NCI-H2196 (cell line): ENCODE results near the gene NUCB1.

Source experiments
- DNase-seq: peaks from one replicate; lab custom pipeline; 2025; ENCODE audit not compliant: unreplicated experiment; lab: John Stamatoyannopoulos, UW

NUCB1 gene

GRCh38 chr19:48961673-48962028, 61.5 kb downstream of the NUCB1 start:
- DNase-seq, result no peak

GRCh38 chr19:48962029-48962848, 62.1 kb downstream of the NUCB1 start:
- DNase-seq, result no peak

- DNase-seq, result no peak
Observed at GRCh38 chr19:48962849-48963165, 62.7 kb downstream of the NUCB1 start.

DNA sequence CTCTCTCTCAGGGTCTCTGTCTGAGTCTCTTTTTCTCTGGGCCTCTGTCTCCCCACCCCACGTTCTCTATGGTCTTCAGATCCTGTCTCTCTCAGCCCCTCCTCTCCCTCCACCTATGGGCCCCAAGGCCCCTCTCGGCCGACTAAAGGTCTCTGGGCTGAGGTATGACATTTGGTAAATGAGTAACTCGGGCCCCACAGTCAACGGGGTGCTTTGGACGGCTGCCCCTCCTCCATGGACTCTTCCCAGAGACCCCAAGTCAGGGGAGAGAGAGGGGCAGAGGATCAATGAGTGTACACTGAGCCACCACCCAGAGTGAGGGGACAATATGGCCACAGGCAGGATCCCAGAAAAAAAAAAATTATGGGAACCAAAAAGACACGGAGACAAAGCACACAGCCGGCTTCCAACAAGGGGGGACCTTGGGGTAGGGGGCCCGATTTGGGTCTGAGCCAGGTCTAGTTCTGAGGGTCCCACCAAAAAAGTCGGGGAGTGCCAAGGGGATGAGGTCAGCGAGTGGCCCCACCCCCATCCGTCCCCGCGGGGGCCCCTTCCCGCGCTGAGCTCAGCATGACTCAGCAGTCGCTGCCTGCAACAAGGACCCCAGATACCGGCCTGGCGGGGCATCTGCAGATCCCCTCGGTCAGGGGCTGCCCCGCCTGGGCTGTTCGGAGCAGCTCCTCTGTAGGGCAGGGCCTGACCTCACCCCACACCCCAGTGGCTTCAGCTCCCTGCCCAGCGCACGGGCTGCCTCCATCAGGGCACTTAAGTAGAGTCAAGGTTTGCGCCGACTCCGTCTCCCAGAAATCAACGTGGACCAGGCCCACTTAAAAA, 63.5 kb downstream of the NUCB1 start:
- no peak for DNase-seq

- DNase-seq, result no peak
Observed at GRCh38 chr19:48964205-48965039, 64.3 kb downstream of the NUCB1 start.

DNA sequence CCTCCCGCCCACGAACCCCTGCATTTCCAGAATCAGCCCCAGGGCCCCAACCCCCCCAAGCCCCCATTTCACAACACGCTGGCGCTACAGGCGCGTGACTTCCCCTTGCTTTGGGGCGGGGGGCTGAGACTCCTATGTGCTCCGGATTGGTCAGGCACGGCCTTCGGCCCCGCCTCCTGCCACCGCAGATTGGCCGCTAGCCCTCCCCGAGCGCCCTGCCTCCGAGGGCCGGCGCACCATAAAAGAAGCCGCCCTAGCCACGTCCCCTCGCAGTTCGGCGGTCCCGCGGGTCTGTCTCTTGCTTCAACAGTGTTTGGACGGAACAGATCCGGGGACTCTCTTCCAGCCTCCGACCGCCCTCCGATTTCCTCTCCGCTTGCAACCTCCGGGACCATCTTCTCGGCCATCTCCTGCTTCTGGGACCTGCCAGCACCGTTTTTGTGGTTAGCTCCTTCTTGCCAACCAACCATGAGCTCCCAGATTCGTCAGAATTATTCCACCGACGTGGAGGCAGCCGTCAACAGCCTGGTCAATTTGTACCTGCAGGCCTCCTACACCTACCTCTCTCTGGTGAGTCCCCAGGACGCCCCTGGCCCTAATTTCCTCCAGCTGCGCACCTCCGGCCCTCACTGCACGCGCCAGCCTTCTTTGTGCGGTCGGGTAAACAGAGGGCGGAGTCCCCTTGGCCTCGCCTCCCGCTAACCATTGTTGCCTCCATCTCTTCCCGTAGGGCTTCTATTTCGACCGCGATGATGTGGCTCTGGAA, 65.1 kb downstream of the NUCB1 start, which contains the start of gene FTL:
Gene FTL, plus strand, starts transcription at position 270 of the 766 bp plus-strand sequence. Its CDS starts 199 bp downstream, at position 469.
- DNase-seq, result peak; percentile 91

DNA sequence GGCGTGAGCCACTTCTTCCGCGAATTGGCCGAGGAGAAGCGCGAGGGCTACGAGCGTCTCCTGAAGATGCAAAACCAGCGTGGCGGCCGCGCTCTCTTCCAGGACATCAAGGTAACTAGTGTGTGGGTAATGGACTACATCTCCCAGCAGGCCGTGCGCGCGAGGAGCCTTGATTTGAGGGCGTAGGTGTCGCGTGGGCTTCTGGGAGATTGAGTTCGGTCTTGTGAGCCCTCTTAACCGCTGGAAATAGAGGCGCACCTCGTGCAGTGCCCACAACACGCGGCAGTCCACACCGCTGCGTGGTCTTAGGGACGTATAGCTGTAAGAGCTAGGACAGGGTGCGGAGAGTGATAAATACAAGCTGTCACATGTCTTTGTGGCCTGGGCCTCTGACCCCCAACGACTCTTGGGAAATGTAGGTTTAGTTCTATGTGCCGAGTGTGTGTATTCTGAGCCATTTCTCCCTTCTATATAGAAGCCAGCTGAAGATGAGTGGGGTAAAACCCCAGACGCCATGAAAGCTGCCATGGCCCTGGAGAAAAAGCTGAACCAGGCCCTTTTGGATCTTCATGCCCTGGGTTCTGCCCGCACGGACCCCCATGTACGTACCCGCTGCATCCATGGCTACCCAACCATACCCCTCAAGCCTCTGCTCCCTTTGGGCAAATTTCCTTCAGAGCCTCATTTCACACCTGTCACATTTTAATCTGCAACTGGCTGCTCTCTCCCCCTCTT, 65.9 kb downstream of the NUCB1 start:
- DNase-seq, result peak; percentile 89

DNA sequence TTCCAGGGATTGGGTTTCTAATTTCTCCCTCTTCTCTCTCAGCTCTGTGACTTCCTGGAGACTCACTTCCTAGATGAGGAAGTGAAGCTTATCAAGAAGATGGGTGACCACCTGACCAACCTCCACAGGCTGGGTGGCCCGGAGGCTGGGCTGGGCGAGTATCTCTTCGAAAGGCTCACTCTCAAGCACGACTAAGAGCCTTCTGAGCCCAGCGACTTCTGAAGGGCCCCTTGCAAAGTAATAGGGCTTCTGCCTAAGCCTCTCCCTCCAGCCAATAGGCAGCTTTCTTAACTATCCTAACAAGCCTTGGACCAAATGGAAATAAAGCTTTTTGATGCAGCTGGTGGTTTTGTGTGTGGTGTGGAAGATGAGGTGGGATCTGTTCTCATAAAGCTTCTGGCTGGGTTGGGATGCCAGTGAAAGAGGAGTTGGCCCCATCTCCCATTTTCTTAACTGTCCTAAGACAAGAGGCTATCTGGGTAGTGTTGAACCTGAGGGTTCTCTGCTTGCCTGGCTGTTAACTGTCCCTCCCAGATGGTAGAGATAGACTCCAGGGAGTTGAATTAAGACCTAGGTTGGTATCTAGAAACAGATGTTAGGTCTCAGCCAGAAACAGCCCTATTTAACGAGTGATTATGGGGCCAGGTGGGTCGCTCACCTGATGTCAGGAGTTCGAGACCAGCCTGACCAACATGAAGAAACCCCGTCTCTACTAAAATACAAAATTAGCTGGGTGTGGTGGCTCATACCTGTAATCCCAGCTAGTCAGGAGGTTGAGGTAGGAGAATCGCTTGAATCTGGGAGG, 66.6 kb downstream of the NUCB1 start:
- no peak for DNase-seq

DNA sequence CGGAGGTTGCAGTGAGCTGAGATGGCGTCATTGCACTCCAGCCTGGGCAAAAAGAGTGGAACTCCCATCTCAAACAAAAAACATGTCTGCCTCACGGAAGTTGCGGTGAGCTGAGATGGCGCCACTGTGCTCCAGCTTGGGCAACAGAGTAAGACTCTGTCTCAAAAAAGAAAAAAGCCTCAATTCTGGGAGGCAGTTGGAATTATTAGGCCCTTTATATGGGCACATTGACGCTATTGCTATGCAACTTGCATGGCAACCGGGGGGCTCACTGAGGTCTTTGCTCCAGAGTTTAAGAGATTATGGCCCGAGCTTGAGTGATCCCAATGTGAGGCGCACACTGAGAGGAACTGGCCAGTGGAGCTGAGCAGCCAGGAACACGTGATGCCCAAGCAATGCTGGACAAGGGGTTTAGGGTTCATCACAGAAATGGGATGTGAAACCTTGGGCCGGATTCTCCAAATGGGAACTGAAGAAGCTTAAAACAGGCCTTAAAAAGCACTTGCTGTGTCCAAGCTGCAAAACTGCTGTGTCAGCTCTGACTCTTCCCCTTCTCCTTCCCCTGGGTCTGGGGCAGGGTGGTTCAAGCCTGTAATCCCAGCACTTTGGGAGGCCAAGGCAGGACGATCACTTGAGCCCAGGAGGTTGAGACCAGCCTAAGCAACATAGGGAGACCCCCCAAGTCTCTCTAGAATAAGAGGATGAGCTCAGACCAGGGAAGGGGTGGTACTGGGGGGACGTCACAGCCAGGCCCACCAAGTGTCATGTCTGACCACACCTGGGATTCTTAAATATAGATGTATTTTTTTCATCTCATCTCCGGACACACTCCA, 67.5 kb downstream of the NUCB1 start:
- no peak for DNase-seq

- DNase-seq, result no peak
Observed at GRCh38 chr19:48968179-48968661, 68.1 kb downstream of the NUCB1 start.

DNA sequence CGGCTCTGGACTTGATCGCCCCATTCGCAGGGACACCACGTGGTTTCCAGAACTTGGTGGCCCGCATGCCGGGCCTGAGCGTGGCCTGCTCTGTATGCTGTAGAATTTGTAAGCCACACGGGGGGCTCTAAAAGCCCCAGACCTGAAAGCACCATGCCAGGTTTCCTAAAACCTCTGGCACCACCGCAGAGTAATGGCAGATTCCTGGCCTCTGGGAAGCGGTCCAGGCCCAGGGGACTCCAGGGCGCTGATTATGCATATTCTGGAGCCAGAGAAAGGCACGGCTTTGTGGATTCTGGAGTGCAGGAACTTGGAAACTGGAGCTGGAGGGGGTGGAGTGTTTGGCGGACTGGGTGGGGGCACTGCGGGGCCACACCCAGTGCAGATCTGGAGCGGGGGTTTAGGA, 68.7 kb downstream of the NUCB1 start:
- DNase-seq, result no peak

GRCh38 chr19:48969276-48970138, 69.4 kb downstream of the NUCB1 start:
- DNase-seq, result peak; percentile 21

DNA sequence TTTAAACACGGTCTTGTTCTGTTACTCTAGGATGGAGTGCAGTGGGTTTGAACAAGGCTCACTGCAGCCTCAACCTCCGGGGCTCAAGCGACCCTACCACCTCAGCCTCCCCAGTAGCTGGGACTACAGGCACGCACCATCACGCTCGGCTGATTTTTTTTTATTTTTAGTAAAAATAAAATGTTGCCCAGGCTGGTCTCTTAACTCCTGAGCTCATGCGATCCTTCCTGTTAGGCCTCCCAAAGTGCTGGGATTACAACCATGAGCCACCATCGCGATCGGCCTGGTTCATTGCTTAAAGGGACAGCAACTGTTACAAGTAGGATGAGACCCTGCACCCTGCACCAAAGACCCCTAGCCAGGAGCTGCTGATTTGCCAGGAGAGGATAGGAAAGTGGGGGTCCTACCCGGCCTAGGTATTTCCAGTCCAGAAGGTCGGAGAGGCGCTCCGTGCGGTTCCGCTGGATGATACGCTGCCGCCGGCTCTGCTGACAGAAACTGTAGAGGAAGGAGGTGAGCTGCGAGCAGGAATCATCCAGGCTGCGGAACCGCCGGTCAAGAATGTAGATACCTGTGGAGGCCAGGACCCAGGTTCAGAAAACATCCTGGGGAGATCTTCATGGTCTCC, 70.1 kb downstream of the NUCB1 start:
- no peak for DNase-seq

- peak; percentile 59 for DNase-seq
Observed at GRCh38 chr19:48970923-48971395, 70.8 kb downstream of the NUCB1 start.
